ENCODE measurements around the gene XPR1.

GRCh38 chr1:180919183-180919700, 287.4 kb downstream of the XPR1 start:
- no peak for TF ChIP-seq CTCF (IDR thresholded peaks at IDR 0.05)
- no peak for TF ChIP-seq POLR2A (IDR thresholded peaks at IDR 0.05)
